Gastrocnemius medialis (tissue), 4 donors: Measurements from ENCODE around the gene CST9L. TPM values are rescaled to one million over a fixed set of nuclear protein-coding genes. Genes with fewer than 3 reads are reported as not detected.

Experiments used
- ATAC-seq, 2 donors: fragments of 150-250 bp; one replicate each; pipeline ENCODE4 v1.9.1; 2016
- DNase-seq, 2 donors: peaks; one replicate each; pipeline ENCODE4 v3.0.0-alpha.2; 2019
- H3K27ac ChIP-seq, 4 donors: fragments of 200-600 bp; sonication (generic); 1 replicate in 1 of 4; 2 replicates in 3 of 4; pipeline ENCODE4 v1.5.1; 2016 to 2018; ENCODE audit warnings: mild to moderate bottlenecking in 2 of 4, moderate library complexity in 1 of 4
- H3K27me3 ChIP-seq, 3 donors: fragments of 200-600 bp; sonication (generic) in 2 of 3; 1 replicate in 1 of 3; 2 replicates in 2 of 3; pipeline versions ENCODE4 v1.5.1 to v1.6.0; 2016 to 2019; ENCODE audit warnings: mild to moderate bottlenecking in 1 of 3, moderate library complexity in 1 of 3
- H3K36me3 ChIP-seq, 2 donors: fragments of 200-600 bp; sonication (generic) in 1 of 2; one replicate each; pipeline ENCODE4 v1.5.1; 2017 to 2018
- H3K4me1 ChIP-seq, 2 donors: fragments of 200-600 bp; sonication (generic) in 1 of 2; one replicate each; pipeline ENCODE4 v1.5.1; 2016 to 2017; ENCODE audit warnings: mild to moderate bottlenecking in 2 of 2
- H3K4me3 ChIP-seq, 4 donors: fragments of 200-600 bp; sonication (generic) in 3 of 4; 1 replicate in 1 of 4; 2 replicates in 3 of 4; pipeline ENCODE4 v1.5.1; 2016 to 2019; ENCODE audit warnings: mild to moderate bottlenecking in 2 of 4
- H3K9me3 ChIP-seq, 3 donors: fragments of 200-600 bp; sonication (generic) in 2 of 3; 1 replicate in 1 of 3; 2 replicates in 2 of 3; pipeline ENCODE4 v1.5.1; 2016 to 2019
- POLR2A ChIP-seq, 2 donors: fragments of 450-650 bp; IDR thresholded peaks; one replicate each; pipeline ENCODE4 v1.6.1; 2017; ENCODE audit warnings: antibody characterized with exemption in 2 of 2, mild to moderate bottlenecking in 2 of 2, moderate library complexity in 2 of 2
- in situ Hi-C, 4 donors: fragments of 200-750 bp; cut with MboI; loops; one replicate each; pipeline versions ENCODE4 v1.15.0 to v1.8.0; 2017; ENCODE audit warnings: low sequenced_read_pairs in 4 of 4
- intact Hi-C: fragments of 100-400 bp; cut with DNase I; formaldehyde crosslinking; loops from one replicate; pipeline ENCODE4 v1.15.1; 2023; ENCODE audit warnings: low total_unique reads
- total RNA-seq, 4 donors: library from RNA; depleted of rRNA; stranded (reverse); fragments of >200 nt; gene quantifications; one replicate each; pipeline versions ENCODE4 v1.1.0 to v1.2.3, GENCODE V29; 2016
- TF ChIP-seq, protein P1 (sequence below), 5 experiments: fragments of 450-650 bp in 3 of 5; fragments of 200-600 bp in 2 of 5; sonication (generic) in 2 of 5; IDR thresholded peaks in 4 of 5; conservative IDR thresholded peaks in 1 of 5; 1 replicate in 4 of 5; 2 replicates in 1 of 5; pipeline ENCODE4 v1.5.1; 2016 to 2019; ENCODE audit warnings: antibody characterized with exemption in 5 of 5, mild to moderate bottlenecking in 3 of 5, moderate library complexity in 3 of 5

CST9L gene
- total RNA-seq, 4 donors from 2014 or later: not detected

DNA sequence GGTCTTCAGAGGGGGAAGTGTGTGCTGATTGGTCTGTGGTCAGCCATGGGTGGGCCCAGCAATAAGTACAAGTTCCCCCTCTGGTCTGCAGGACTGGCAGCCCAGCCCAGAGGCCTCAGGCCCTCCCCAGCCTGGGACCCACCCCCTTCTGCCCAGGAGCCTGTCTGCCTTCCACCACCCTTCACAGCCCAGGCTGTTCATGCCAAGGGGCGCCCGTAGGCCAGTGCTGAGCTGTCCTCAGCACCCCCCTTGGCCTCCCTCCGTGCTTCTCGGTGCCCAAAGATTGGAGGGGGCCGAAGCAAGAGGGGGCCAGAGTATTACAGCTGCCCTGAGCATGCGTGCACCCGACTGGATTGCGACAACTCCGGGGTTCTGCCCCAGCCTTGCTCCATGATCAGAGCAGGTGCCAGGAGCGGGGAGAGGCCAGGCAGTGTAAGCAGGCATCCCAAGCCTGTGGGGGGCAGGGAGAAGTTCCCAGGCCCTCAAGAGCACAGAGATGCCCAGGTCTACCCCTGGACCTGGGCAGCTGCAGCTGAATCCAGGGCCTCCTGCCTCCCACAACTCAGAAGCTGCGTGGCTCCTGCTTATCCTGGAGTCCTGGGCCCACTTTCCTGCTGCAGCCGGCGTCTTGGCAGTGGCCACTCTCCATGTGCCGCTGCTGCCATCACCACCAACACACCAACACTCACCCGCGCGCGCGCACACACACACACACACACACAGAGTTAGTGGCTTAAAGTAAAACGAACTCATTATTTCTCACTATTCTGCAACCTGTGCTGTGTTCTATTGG is 33.3 kb downstream of the CST9L start:
- ATAC-seq: no peak
- no peak overlapping the region for H3K27ac ChIP-seq
- H3K4me1 ChIP-seq: no peaks in the 10 kb centered on the region
- intact Hi-C loops: no loop called here
- no peaks in the 10 kb centered on the region for H3K9me3 ChIP-seq
- DNase-seq: no peak
- in situ Hi-C loops: no loop called here
- no peaks in the 10 kb centered on the region for H3K36me3 ChIP-seq
- no peaks in the 10 kb centered on the region for H3K27me3 ChIP-seq
- H3K4me3 ChIP-seq: no peak overlapping the region
- no peak for TF ChIP-seq POLR2A (IDR thresholded peaks at IDR 0.05)
- TF ChIP-seq, protein P1, sequence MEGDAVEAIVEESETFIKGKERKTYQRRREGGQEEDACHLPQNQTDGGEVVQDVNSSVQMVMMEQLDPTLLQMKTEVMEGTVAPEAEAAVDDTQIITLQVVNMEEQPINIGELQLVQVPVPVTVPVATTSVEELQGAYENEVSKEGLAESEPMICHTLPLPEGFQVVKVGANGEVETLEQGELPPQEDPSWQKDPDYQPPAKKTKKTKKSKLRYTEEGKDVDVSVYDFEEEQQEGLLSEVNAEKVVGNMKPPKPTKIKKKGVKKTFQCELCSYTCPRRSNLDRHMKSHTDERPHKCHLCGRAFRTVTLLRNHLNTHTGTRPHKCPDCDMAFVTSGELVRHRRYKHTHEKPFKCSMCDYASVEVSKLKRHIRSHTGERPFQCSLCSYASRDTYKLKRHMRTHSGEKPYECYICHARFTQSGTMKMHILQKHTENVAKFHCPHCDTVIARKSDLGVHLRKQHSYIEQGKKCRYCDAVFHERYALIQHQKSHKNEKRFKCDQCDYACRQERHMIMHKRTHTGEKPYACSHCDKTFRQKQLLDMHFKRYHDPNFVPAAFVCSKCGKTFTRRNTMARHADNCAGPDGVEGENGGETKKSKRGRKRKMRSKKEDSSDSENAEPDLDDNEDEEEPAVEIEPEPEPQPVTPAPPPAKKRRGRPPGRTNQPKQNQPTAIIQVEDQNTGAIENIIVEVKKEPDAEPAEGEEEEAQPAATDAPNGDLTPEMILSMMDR (IDR thresholded peaks at IDR 0.05 in 4 of 5, conservative IDR thresholded peaks at IDR 0.05 in 1 of 5): no peak

DNA sequence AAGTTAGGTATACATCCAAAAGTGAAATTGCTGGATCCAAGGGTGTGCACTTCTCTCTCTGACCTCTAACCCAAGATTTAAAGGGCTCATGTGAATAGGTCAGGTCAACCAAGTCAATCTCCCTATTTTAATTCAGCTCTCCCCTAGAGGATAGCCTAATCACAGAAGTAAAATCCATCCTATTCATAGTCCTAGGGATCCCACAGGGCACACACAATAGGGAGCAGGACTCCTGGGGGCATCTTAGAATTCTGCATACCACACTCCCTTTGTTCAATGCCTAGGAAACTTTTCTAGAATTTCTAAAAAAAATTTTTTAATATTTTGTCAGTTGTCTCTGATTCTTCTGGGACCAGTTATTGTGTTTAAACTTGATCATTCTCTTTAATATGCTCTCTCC is 35.1 kb downstream of the CST9L start:
- intact Hi-C loops: no loop called here
- TF ChIP-seq, protein P1 (IDR thresholded peaks at IDR 0.05 in 4 of 5, conservative IDR thresholded peaks at IDR 0.05 in 1 of 5): no peak
- Histone ChIP-seq H3K27ac (no peak overlapping the region), H3K9me3 (no peaks in the 10 kb centered on the region), H3K36me3 (no peaks in the 10 kb centered on the region), H3K4me1 (no peaks in the 10 kb centered on the region), H3K4me3 (no peak overlapping the region), H3K27me3 (no peaks in the 10 kb centered on the region)
- ATAC-seq (no peak), DNase-seq (no peak)
- in situ Hi-C loops: no loop called here

DNA sequence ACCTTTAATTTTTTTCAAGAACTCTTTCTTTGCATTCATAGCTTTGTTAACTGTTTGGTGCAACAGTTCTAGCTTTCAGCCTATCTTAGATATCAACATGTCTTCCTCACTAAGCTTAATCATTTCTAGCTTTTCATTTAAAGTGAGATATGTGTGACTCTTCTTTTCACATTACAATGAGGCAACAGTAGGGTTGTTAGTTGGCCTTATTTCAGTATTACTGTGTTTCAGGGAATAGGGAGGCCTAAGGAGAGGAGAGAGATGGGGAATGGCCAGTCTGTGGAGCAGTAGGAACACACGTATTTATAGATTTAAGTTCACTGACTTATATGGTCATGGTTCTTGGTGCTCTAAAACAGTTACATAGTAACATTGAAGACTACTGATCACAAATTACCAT is 35.8 kb downstream of the CST9L start:
- ATAC-seq: no peak
- in situ Hi-C loops: no loop called here
- intact Hi-C loops: no loop called here

DNA sequence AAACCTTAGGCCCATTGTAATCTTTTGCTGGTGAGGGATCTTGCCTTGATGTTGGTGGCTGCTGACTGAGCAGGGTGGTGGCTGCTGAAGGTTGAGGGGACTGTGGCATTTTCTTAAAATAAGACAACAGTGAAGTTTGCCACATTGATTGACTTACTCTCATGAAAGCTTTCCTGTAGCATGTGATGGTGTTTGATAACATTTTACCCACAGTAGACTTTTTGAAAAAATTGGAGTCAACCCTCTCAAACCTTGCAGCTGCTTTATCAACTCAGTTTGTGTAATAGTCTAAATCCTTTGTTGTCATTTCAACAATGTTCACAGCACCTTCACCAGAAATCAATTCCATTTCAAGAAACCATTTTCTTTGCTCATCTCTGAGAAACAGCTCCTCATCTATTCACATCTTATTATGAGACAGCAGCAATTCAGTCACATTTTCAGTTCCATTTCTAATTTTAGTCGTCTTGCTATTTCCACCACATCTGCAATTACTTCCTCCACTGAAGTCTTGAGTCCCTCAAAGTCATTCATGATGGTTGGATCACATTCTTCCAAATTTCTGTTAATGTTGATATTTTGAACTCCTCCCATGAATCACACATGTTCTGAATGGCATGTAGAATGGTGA is 37.2 kb downstream of the CST9L start:
- Histone ChIP-seq H3K4me3 (no peak overlapping the region), H3K4me1 (no peaks in the 10 kb centered on the region), H3K9me3 (no peaks in the 10 kb centered on the region), H3K27ac (no peak overlapping the region), H3K27me3 (no peaks in the 10 kb centered on the region), H3K36me3 (no peaks in the 10 kb centered on the region)
- in situ Hi-C loops: no loop called here
- no peak for ATAC-seq
- DNase-seq: no peak
- TF ChIP-seq POLR2A (IDR thresholded peaks at IDR 0.05): no peak
- TF ChIP-seq, protein P1 (IDR thresholded peaks at IDR 0.05 in 4 of 5, conservative IDR thresholded peaks at IDR 0.05 in 1 of 5): no peak
- intact Hi-C loops: no loop called here

More for the DNA sequence above, 35.8 kb downstream of the CST9L start:
- no peak overlapping the region for H3K27ac ChIP-seq
- no peak overlapping the region for H3K4me3 ChIP-seq
- DNase-seq: no peak
- no peaks in the 10 kb centered on the region for H3K36me3 ChIP-seq
- no peaks in the 10 kb centered on the region for H3K4me1 ChIP-seq
- H3K27me3 ChIP-seq: no peaks in the 10 kb centered on the region
- TF ChIP-seq, protein P1 (IDR thresholded peaks at IDR 0.05 in 4 of 5, conservative IDR thresholded peaks at IDR 0.05 in 1 of 5): no peak
- TF ChIP-seq POLR2A (IDR thresholded peaks at IDR 0.05): no peak
- H3K9me3 ChIP-seq: no peaks in the 10 kb centered on the region
